Neural crest cell (in vitro differentiated cells): ENCODE measurements around the gene SLC26A1. TPM values are rescaled to one million over a fixed set of nuclear protein-coding genes. Genes with fewer than 3 reads are reported as not detected.

ENCODE experiments used
- DNase-seq: peaks from one replicate; pipeline ENCODE4 v3.0.0; 2021; ENCODE audit warnings: low read depth, mixed read lengths, low spot score
- H3K27ac Mint-ChIP-seq: one replicate; pipeline ENCODE4 v1.8.0; 2021; ENCODE audit warnings: mild to moderate bottlenecking, mixed read lengths; ENCODE audit not compliant: unreplicated experiment
- H3K27me3 Mint-ChIP-seq: 2 replicates; pipeline ENCODE4 v1.8.0; 2021; ENCODE audit warnings: low read depth, mild to moderate bottlenecking, mixed read lengths
- H3K36me3 Mint-ChIP-seq: 2 replicates; pipeline ENCODE4 v1.8.0; 2021; ENCODE audit warnings: low read depth, mild to moderate bottlenecking, mixed read lengths
- H3K4me1 Mint-ChIP-seq: 2 replicates; pipeline ENCODE4 v1.8.0; 2021; ENCODE audit warnings: mixed read lengths
- H3K4me3 Mint-ChIP-seq: one replicate; pipeline ENCODE4 v1.8.0; 2021; ENCODE audit warnings: mild to moderate bottlenecking, mixed read lengths
- H3K9me3 Mint-ChIP-seq: 2 replicates; pipeline ENCODE4 v1.8.0; 2021; ENCODE audit warnings: mixed read lengths
- CTCF ChIP-seq: fragments of 200-600 bp; sonication (generic); conservative IDR thresholded peaks from 2 replicates; pipeline ENCODE4 v1.5.0; 2021; ENCODE audit warnings: antibody characterized with exemption, mild to moderate bottlenecking
- total RNA-seq: library from RNA; stranded (reverse); gene quantifications from 2 replicates; pipeline ENCODE4 v1.2.1, GENCODE V29; 2021

The SLC26A1 gene
- total RNA-seq, 1 donor from 2014 or later: 0.84 TPM

- peaks cover 13% of the 10 kb centered on the region for H3K4me1 Mint-ChIP-seq
- peak overlapping the region; percentile 67 for H3K27ac Mint-ChIP-seq
- peak overlapping the region; percentile 83 for H3K4me3 Mint-ChIP-seq
- H3K36me3 Mint-ChIP-seq: no peaks in the 10 kb centered on the region
- no peak for TF ChIP-seq CTCF
- peaks cover 8% of the 10 kb centered on the region for H3K27me3 Mint-ChIP-seq
- peak; percentile 62 for DNase-seq
- no peaks in the 10 kb centered on the region for H3K9me3 Mint-ChIP-seq
Measured at GRCh38 chr4:1014291-1015167, 21.3 kb upstream of the SLC26A1 start.

DNA sequence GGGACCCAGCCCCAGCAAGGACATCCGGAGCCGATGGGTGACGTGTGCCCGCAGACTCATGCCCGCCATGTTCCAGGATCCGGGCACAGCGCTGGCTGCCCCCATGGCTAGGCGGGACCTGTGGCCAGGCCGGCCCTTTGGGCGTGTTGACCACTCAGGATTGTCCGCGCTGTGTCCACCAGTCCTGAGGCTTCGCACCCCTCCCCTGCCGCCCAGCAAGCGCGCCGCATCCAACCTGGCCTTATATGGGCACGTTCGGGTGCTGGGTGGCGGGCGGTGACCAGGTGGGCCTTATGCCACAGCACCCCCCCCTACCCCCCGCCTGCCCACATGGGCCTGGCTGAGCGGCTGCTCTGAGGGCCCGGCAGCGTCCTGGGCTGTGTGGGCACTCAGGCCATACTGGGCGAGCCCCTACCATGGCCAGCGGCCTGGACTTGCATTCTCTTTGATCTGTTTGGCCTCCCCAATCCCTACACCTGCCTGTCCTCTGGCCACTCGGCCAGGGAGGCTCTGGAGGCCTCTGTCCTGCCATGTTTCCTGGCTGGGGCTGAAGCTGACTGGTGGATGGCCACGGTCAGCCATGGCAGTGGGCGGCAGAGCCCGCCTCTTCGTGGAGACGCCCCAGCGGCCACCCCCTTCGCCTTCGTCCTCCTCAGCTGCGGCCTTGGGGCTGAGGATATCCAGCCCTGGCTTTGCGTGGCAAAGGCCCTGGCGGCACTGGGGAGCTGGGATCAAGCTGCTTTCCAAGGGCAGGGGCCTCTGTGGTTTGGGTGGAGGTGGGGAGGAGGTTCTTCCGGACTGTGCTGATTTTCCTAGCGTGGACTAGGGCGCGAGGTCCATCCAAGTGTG, 20.2 kb upstream of the SLC26A1 start:
- no peak for TF ChIP-seq CTCF
- Mint-ChIP-seq H3K27ac (no peak overlapping the region), H3K36me3 (no peaks in the 10 kb centered on the region), H3K4me1 (peaks cover 16% of the 10 kb centered on the region), H3K4me3 (peak overlapping the region; percentile 83), H3K9me3 (no peaks in the 10 kb centered on the region), H3K27me3 (peaks cover 17% of the 10 kb centered on the region)
- no peak for DNase-seq

GRCh38 chr4:1012034-1012739, 19.0 kb upstream of the SLC26A1 start:
- peak overlapping the region; percentile 51 for H3K4me3 Mint-ChIP-seq
- H3K27me3 Mint-ChIP-seq: peaks cover 29% of the 10 kb centered on the region
- H3K36me3 Mint-ChIP-seq: no peaks in the 10 kb centered on the region
- DNase-seq: no peak
- no peak overlapping the region for H3K27ac Mint-ChIP-seq
- peaks cover 16% of the 10 kb centered on the region for H3K4me1 Mint-ChIP-seq
- no peaks in the 10 kb centered on the region for H3K9me3 Mint-ChIP-seq
- TF ChIP-seq CTCF: no peak

DNA sequence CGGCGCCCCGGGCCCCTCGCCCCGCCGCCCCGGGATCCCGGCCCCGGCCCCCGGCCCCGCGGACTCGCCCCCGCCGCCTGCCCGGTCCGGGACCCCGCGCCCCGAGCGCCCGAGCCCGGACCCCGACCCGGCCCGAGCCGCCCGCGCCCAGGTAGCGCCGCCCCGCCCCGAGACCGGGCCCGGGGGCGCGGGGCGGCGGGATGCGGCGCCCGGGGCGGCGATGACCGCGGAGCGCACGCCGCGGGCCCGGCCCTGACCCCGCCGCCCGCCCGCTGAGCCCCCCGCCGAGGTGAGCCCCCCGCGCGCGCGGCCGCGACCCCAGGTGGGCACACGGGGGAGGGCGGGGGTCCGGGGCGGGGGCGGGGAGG, 18.4 kb upstream of the SLC26A1 start:
- Mint-ChIP-seq H3K27me3 (peaks cover 35% of the 10 kb centered on the region), H3K9me3 (no peaks in the 10 kb centered on the region), H3K4me1 (peaks cover 16% of the 10 kb centered on the region), H3K27ac (no peak overlapping the region), H3K4me3 (no peak overlapping the region), H3K36me3 (peaks cover 3% of the 10 kb centered on the region)
- DNase-seq: no peak
- TF ChIP-seq CTCF: no peak

DNA sequence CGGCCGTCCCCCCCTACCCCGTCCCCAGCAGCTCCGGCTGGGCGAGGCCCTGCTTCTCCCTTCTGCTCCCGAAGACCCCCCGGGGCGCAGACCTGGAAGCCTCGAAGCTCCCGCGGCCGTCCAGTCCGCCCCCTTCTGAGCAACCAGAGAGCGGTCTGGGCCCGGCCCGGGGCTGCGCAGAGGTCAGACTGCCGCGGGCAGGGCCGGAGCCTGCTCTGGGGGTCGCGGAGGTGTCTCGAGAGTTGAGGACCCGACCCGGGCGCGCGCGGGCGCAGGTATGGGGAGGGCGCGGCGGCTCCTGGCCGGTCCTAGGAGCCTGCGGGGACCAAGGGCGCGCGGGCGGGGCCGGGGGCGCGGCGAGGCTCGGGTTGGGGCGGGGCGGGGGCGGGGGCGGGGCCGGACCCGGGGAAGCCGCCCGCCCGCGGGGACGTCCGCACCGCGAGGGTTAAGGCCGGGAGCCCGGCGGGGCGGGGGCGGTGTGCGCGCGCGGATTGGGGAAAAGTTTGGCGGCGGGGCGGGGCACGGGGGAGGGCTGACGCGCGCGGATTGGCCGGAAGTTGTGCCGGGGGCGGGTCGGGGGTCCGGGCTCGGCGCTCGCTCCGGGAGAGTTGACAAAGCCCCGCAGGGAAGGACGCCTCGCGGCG, 17.9 kb upstream of the SLC26A1 start, which contains the start of gene FGFRL1:
FGFRL1 (plus strand) TSS at position 605 of the 644 bp plus-strand sequence. CDS start 860 bp downstream, outside the sequence.
- H3K36me3 Mint-ChIP-seq: peaks cover 3% of the 10 kb centered on the region
- no peak within 1 kb of the TSS for H3K27ac Mint-ChIP-seq

More for the DNA sequence above, 17.9 kb upstream of the SLC26A1 start, which contains the start of gene FGFRL1:
- peak; percentile 88 for DNase-seq
- Mint-ChIP-seq H3K27me3 (peaks cover 40% of the 10 kb centered on the region), H3K4me3 (peak within 1 kb of the TSS; percentile 84), H3K4me1 (peaks cover 16% of the 10 kb centered on the region), H3K9me3 (no peaks in the 10 kb centered on the region)
- TF ChIP-seq CTCF: no peak
